GM23338 (cell line): ENCODE results near the gene TNNT2. TPM values are rescaled to one million over a fixed set of nuclear protein-coding genes. Genes with fewer than 3 reads are reported as not detected.

Experiments
- ATAC-seq: fragments of 200-7000 bp; cut with Tn5 transposase; 3 replicates; pipeline ENCODE4 v1.9.1; 2020
- DNase-seq: peaks from one replicate; pipeline ENCODE4 v3.0.0-alpha.2; 2015; ENCODE audit warnings: low spot score
- H2AFZ ChIP-seq: fragments of 200-600 bp; sonication (generic); 2 replicates; pipeline ENCODE4 v1.8.0; 2016; ENCODE audit warnings: antibody characterized with exemption, mild to moderate bottlenecking, moderate library complexity
- H3F3A ChIP-seq: fragments of 200-600 bp; sonication (generic); replicated peaks from 2 replicates; pipeline ENCODE4 v1.8.0; 2017; ENCODE audit warnings: antibody characterized with exemption, mixed run types, low read depth
- H3K27ac ChIP-seq: fragments of 200-600 bp; sonication (generic); 2 replicates; pipeline ENCODE4 v1.6.1; 2016; ENCODE audit warnings: low read depth
- H3K27me3 ChIP-seq: fragments of 200-600 bp; sonication (generic); 2 replicates; pipeline ENCODE4 v1.8.0; 2016; ENCODE audit warnings: mild to moderate bottlenecking, mixed run types, moderate library complexity; ENCODE audit not compliant: insufficient read depth
- H3K36me3 ChIP-seq: fragments of 200-600 bp; sonication (generic); 2 replicates; pipeline ENCODE4 v1.8.0; 2016; ENCODE audit warnings: mild to moderate bottlenecking; ENCODE audit not compliant: insufficient read depth
- H3K4me1 ChIP-seq: fragments of 200-600 bp; sonication (generic); 2 replicates; pipeline ENCODE4 v1.8.0; 2016; ENCODE audit warnings: mild to moderate bottlenecking, moderate library complexity; ENCODE audit not compliant: insufficient read depth
- H3K4me2 ChIP-seq: fragments of 200-600 bp; sonication (generic); 2 replicates; pipeline ENCODE4 v1.7.1; 2017; ENCODE audit warnings: mixed run types
- H3K4me3 ChIP-seq: fragments of 200-600 bp; sonication (generic); 2 replicates; pipeline ENCODE4 v1.6.1; 2016; ENCODE audit warnings: mixed run types
- H3K79me2 ChIP-seq: fragments of 200-600 bp; sonication (generic); replicated peaks from 2 replicates; pipeline ENCODE4 v1.8.0; 2017; ENCODE audit warnings: mild to moderate bottlenecking; ENCODE audit not compliant: insufficient read depth
- H3K9me2 ChIP-seq: fragments of 200-600 bp; sonication (generic); 2 replicates; pipeline ENCODE4 v1.8.0; 2017; ENCODE audit not compliant: insufficient read depth
- H4K20me1 ChIP-seq: fragments of 200-600 bp; sonication (generic); replicated peaks from 2 replicates; pipeline ENCODE4 v1.8.0; 2017; ENCODE audit warnings: mild to moderate bottlenecking; ENCODE audit not compliant: insufficient read depth
- H3K27ac Mint-ChIP-seq: 2 replicates; pipeline ENCODE4 v1.8.0; 2020; ENCODE audit warnings: inconsistent platforms, mild to moderate bottlenecking, moderate library complexity, mixed read lengths
- H3K27me3 Mint-ChIP-seq: 3 replicates; pipeline ENCODE4 v1.8.0; 2022; ENCODE audit warnings: low read depth, mild to moderate bottlenecking, moderate library complexity, mixed read lengths, inconsistent platforms; ENCODE audit not compliant: insufficient read depth, poor library complexity
- H3K36me3 Mint-ChIP-seq: 3 replicates; pipeline ENCODE4 v1.8.0; 2021; ENCODE audit warnings: low read depth, mild to moderate bottlenecking, inconsistent platforms, moderate library complexity, mixed read lengths
- H3K4me1 Mint-ChIP-seq: 3 replicates; pipeline ENCODE4 v1.8.0; 2020; ENCODE audit warnings: mild to moderate bottlenecking, inconsistent platforms, mixed read lengths
- H3K4me3 Mint-ChIP-seq: 3 replicates; pipeline ENCODE4 v1.8.0; 2021; ENCODE audit warnings: moderate library complexity, mild to moderate bottlenecking, inconsistent platforms, mixed read lengths
- H3K9me3 Mint-ChIP-seq: 3 replicates; pipeline ENCODE4 v1.8.0; 2020; ENCODE audit warnings: moderate library complexity, mild to moderate bottlenecking, inconsistent platforms, mixed read lengths
- EZH2 ChIP-seq: fragments of 200-600 bp; sonication (generic); IDR thresholded peaks from one replicate; pipeline ENCODE4 v1.8.0; 2017; ENCODE audit warnings: antibody characterized with exemption, mild to moderate bottlenecking, low read depth; ENCODE audit not compliant: unreplicated experiment
- JUNB ChIP-seq: IDR thresholded peaks from one replicate; pipeline ENCODE4 v1.6.1; 2016; ENCODE audit warnings: antibody characterized with exemption; ENCODE audit not compliant: unreplicated experiment
- NANOG ChIP-seq: IDR thresholded peaks from 2 replicates; pipeline ENCODE4 v1.6.1; 2016; ENCODE audit warnings: antibody characterized with exemption, borderline replicate concordance
- ZNF114 ChIP-seq: fragments of 250-450 bp; sonication (Bioruptor Pico); IDR thresholded peaks from 2 replicates; pipeline ENCODE4 v1.5.0; 2020; ENCODE audit warnings: mild to moderate bottlenecking, moderate library complexity
- ZNF331 ChIP-seq: fragments of 250-450 bp; sonication (Bioruptor Pico); IDR thresholded peaks from 2 replicates; pipeline ENCODE4 v1.5.0; 2020; ENCODE audit warnings: low read depth, mild to moderate bottlenecking, moderate library complexity
- polyA plus RNA-seq: library from polyadenylated mRNA; unstranded; fragments of >200 nt; fragmentation: Nextera tagmentation; extraction: Ambion mirVana; gene quantifications from 2 replicates; pipeline ENCODE4 v1.2.1, GENCODE V29; 2016
- total RNA-seq: library from RNA; depleted of rRNA; stranded (reverse); fragments of >200 nt; shearing (Covaris generic); gene quantifications from 2 replicates; pipeline ENCODE4 v1.2.3, GENCODE V29; 2014
- TF ChIP-seq, protein P1 (sequence below): IDR thresholded peaks from one replicate; pipeline ENCODE4 v1.6.1; 2018; ENCODE audit warnings: antibody characterized with exemption; ENCODE audit not compliant: unreplicated experiment
- TF ChIP-seq, protein P2 (sequence below), 2 experiments: fragments of 200-600 bp in 1 of 2; sonication (generic) in 1 of 2; conservative IDR thresholded peaks; 2 replicates each; pipeline versions ENCODE4 v1.5.1 to v1.6.1; 2016 to 2017; ENCODE audit warnings: antibody characterized with exemption in 2 of 2, low read depth in 2 of 2, mild to moderate bottlenecking in 2 of 2, moderate library complexity in 1 of 2

The TNNT2 gene
- total and polyA plus RNA-seq, 2 experiments from 2014 or later: 7.5 to 19.1 TPM

DNA sequence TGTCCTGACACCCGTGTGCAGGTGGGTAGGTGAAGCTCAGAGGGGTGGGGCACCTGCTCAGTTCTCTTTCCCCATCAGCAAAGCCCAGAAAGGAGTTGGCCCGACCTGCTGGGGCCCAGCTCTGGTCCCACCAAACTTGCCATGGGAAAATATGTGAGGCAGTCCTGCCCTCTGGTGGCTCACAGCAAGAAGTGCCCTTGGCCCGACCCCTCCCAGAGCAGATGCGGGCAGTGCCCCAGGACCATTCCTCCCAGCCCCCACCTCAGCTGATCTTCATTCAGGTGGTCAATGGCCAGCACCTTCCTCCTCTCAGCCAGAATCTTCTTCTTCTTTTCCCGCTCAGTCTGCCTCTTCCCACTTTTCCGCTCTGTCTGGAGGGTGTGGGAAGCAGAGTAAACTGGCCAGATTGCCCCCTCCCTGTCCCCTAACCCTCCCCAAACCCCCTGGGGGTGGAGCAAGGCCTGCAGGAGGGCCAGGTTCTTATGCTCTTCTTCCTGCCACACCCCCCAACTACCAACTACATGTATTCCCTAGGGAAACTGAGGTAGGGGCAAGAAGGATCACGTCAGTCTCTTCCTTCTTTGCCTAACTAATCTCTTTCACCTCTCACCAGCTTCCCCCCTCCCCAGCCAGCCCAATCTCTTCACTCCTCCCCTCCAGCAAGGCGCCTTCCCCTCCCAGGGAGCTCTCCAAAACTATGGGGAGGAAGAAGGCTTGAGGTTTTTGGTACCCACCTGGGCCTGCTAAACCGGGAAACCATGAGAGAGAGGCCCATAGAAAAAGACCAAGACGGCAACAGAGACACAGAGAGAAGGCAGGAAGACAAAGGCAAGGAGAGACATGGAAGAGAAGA, 15.6 kb downstream of the TNNT2 start (continued):
- TF ChIP-seq, protein P1, sequence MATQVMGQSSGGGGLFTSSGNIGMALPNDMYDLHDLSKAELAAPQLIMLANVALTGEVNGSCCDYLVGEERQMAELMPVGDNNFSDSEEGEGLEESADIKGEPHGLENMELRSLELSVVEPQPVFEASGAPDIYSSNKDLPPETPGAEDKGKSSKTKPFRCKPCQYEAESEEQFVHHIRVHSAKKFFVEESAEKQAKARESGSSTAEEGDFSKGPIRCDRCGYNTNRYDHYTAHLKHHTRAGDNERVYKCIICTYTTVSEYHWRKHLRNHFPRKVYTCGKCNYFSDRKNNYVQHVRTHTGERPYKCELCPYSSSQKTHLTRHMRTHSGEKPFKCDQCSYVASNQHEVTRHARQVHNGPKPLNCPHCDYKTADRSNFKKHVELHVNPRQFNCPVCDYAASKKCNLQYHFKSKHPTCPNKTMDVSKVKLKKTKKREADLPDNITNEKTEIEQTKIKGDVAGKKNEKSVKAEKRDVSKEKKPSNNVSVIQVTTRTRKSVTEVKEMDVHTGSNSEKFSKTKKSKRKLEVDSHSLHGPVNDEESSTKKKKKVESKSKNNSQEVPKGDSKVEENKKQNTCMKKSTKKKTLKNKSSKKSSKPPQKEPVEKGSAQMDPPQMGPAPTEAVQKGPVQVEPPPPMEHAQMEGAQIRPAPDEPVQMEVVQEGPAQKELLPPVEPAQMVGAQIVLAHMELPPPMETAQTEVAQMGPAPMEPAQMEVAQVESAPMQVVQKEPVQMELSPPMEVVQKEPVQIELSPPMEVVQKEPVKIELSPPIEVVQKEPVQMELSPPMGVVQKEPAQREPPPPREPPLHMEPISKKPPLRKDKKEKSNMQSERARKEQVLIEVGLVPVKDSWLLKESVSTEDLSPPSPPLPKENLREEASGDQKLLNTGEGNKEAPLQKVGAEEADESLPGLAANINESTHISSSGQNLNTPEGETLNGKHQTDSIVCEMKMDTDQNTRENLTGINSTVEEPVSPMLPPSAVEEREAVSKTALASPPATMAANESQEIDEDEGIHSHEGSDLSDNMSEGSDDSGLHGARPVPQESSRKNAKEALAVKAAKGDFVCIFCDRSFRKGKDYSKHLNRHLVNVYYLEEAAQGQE: no peak
- no peak for TF ChIP-seq NANOG

DNA sequence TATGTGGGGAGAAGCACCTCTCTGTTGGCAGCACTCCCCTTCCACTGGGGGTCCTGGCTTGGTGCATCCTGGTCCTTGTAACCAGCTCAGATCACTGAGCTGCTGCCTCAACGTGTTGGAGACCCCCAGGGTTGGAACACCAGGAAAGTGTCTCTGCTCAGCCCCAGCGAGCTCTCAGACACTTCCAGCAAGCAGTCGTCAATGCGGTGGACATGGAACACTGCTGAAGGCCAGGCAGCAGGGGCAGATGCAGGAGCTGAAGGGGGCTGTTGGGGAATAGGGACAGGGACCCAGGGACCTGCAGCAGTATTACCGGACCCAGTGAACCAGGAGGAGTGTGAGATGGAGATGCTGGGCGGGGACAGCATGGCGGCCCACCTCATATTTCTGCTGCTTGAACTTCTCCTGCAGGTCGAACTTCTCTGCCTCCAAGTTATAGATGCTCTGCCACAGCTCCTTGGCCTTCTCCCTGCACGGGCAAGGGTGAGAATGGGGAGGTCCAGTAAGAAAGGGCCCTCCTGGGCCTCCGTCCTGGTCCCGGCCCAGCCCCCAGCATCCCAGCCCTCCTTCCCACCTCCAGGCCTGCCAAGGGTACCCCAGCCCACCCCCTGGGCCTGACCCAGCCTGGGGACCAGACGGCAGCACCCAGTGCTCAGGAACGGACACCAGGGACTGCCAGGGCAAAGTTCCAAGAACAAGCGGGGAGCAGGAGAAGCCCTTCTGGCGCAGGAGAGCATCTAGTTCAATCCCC, 16.4 kb downstream of the TNNT2 start:
- Mint-ChIP-seq H3K4me3 (no peak overlapping the region), H3K27me3 (peaks cover 23% of the 10 kb centered on the region), H3K4me1 (peaks cover 20% of the 10 kb centered on the region), H3K9me3 (no peaks in the 10 kb centered on the region), H3K36me3 (no peaks in the 10 kb centered on the region), H3K27ac (no peak overlapping the region)
- H3K79me2 ChIP-seq: no peaks in the 10 kb centered on the region
- H3K36me3 ChIP-seq: no peaks in the 10 kb centered on the region
- H3K9me2 ChIP-seq: no peaks in the 10 kb centered on the region
- DNase-seq (no peak), ATAC-seq (peak; percentile 7; the same call in 2 of the 3 replicates)
- no peaks in the 10 kb centered on the region for H3K27me3 ChIP-seq
- H3K4me3 ChIP-seq: no peak overlapping the region
- H3K4me1 ChIP-seq: peaks cover 9% of the 10 kb centered on the region
- H3K4me2 ChIP-seq: no peak overlapping the region
- H3K27ac ChIP-seq: no peak overlapping the region
- H4K20me1 ChIP-seq: no peaks in the 10 kb centered on the region
- no peaks in the 10 kb centered on the region for H3F3A ChIP-seq
- no peak overlapping the region for H2AFZ ChIP-seq
- no peak for TF ChIP-seq ZNF331 (CRISPR knock-in tag)
- TF ChIP-seq EZH2: no peak
- no peak for TF ChIP-seq ZNF114 (CRISPR knock-in tag)
- no peak for TF ChIP-seq JUNB
- TF ChIP-seq, protein P2, sequence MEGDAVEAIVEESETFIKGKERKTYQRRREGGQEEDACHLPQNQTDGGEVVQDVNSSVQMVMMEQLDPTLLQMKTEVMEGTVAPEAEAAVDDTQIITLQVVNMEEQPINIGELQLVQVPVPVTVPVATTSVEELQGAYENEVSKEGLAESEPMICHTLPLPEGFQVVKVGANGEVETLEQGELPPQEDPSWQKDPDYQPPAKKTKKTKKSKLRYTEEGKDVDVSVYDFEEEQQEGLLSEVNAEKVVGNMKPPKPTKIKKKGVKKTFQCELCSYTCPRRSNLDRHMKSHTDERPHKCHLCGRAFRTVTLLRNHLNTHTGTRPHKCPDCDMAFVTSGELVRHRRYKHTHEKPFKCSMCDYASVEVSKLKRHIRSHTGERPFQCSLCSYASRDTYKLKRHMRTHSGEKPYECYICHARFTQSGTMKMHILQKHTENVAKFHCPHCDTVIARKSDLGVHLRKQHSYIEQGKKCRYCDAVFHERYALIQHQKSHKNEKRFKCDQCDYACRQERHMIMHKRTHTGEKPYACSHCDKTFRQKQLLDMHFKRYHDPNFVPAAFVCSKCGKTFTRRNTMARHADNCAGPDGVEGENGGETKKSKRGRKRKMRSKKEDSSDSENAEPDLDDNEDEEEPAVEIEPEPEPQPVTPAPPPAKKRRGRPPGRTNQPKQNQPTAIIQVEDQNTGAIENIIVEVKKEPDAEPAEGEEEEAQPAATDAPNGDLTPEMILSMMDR (conservative IDR thresholded peaks at IDR 0.05; ENCODE audit: low read depth in 2 of 2): no peak
- TF ChIP-seq, protein P1: no peak
